ENCODE data around the gene COL5A2. TPM values are rescaled to one million over a fixed set of nuclear protein-coding genes. Genes with fewer than 3 reads are reported as not detected.

COL5A2 gene
- total and polyA plus RNA-seq, 2 donors (not counting 3 experiments of a cell fraction or from before 2014, with no cell fraction given) = 47.4 to 123 TPM

GRCh38 chr2:189222468-189223105, 43.0 kb upstream of the COL5A2 start:
- H3K4me3 ChIP-seq (replicated peaks in 1 of 3; ENCODE audit: insufficient read depth in 1 of 3, low read depth in 1 of 3, low read length in 3 of 3) = no peak overlapping the region
- no peaks in the 10 kb centered on the region for H3K9me1 ChIP-seq (replicated peaks; ENCODE audit: control insufficient read depth, extremely low read depth, insufficient read depth, low read length)
- dilution Hi-C loops (cut with MboI; ENCODE audit: extremely low pct_ligation_motif_present, low sequenced_read_pairs) (no loop called here), intact Hi-C loops (cut with micrococcal nuclease) (loop anchor here (2.0 kb wide), 1 partner anchor 54 kb away; no protein-coding TSS in a partner anchor)
- ChIA-PET CTCF (interaction anchor here (1.1 to 3.5 kb wide), 5 partner anchors 8 to 65 kb away, joined by 3 to 30 read pairs (median 6); partner anchors contain the start of gene COL5A2), POLR2A (interaction anchor here (1.5 kb wide), 1 partner anchor 45 kb away, joined by 3 read pairs; no protein-coding TSS in a partner anchor)
- TF ChIP-seq FOS (IDR thresholded peaks at IDR 0.05; ENCODE audit: borderline replicate concordance, insufficient read depth, low read length) (no peak), POLR2AphosphoS5 (IDR thresholded peaks at IDR 0.05; ENCODE audit: insufficient read depth, low read depth, low read length) (peak; percentile 54), GATA2 (IDR thresholded peaks at IDR 0.05; ENCODE audit: insufficient read depth, insufficient read length, low read depth, low read length) (no peak), EZH2 (IDR thresholded peaks at IDR 0.05; ENCODE audit: borderline replicate concordance, low read depth, low read length, severe bottlenecking) (no peak), MYC (IDR thresholded peaks at IDR 0.05; ENCODE audit: low read depth, low read length) (no peak), JUN (IDR thresholded peaks at IDR 0.05; ENCODE audit: borderline replicate concordance, insufficient read depth, insufficient read length, low read depth) (no peak), CTCF (IDR thresholded peaks at IDR 0.05; ENCODE audit: extremely low read depth in 1 of 2, insufficient read depth in 1 of 2, low read depth in 1 of 2, low read length in 2 of 2) (no peak), MAX (IDR thresholded peaks at IDR 0.05; ENCODE audit: insufficient read depth, insufficient read length) (no peak)
- FAIRE-seq = peak; percentile 95
- no peaks in the 10 kb centered on the region for H3K9me3 ChIP-seq (replicated peaks; ENCODE audit: control insufficient read depth, insufficient read depth, low read length)
- no peaks in the 10 kb centered on the region for H3K79me2 ChIP-seq (ENCODE audit: control insufficient read depth, insufficient read depth, low read length)
- no TSS peak for BruUV-seq (replicated peaks)
- no peaks in the 10 kb centered on the region for H3K27me3 ChIP-seq (ENCODE audit: control insufficient read depth in 2 of 2, insufficient read depth in 2 of 2, low read length in 2 of 2)
- H3K27ac ChIP-seq (ENCODE audit: insufficient read depth, low read depth, low read length) = peak overlapping the region; percentile 32
- peak; percentile 91 for DNase-seq (ENCODE audit: low read depth, low spot score)
- peak overlapping the region; percentile 4 for H3K9ac ChIP-seq (replicated peaks; ENCODE audit: extremely low read depth, insufficient read depth, low read length)
- H3K36me3 ChIP-seq (ENCODE audit: control insufficient read depth in 2 of 2, extremely low read depth in 1 of 2, insufficient read depth in 2 of 2, low read length in 2 of 2) = no peaks in the 10 kb centered on the region
- peak overlapping the region; percentile 18 for H3K4me2 ChIP-seq (ENCODE audit: insufficient read depth, low read length)
- no peaks in the 10 kb centered on the region for H4K20me1 ChIP-seq (replicated peaks; ENCODE audit: control insufficient read depth, extremely low read depth, insufficient read depth, low read length)
- peaks cover 18% of the 10 kb centered on the region for H3K4me1 ChIP-seq (ENCODE audit: control insufficient read depth, extremely low read depth, insufficient read depth, low read length)
- peak overlapping the region; percentile 68 for H2AFZ ChIP-seq (ENCODE audit: low read depth, low read length)

All from endothelial cell of umbilical vein (primary cell).